ENCODE measurements around the gene AGTPBP1.
"Not testable (repeated sequence)": the region's sequence is repeated elsewhere in the genome, so short reads cannot be mapped to it uniquely, and the experiment has no call there.

AGTPBP1 gene

GRCh38 chr9:85741875-85742596, at the start of gene AGTPBP1:
Gene AGTPBP1, minus strand, starts transcription at chr9:85741954. Its CDS starts 29,421 bp downstream, at chr9:85712533.
- peak; percentile 96 to 97 for DNase-seq

- DNase-seq: not testable (repeated sequence)
Observed at GRCh38 chr9:85786116-85786515, 44.4 kb upstream of the AGTPBP1 start.

GRCh38 chr9:85773844-85774243, 32.1 kb upstream of the AGTPBP1 start:
- not testable (repeated sequence) for DNase-seq

GRCh38 chr9:85761802-85762201, 20.0 kb upstream of the AGTPBP1 start:
- DNase-seq: not testable (repeated sequence)

- not testable (repeated sequence) for DNase-seq
Observed at GRCh38 chr9:85757716-85758115, 16.0 kb upstream of the AGTPBP1 start.

GRCh38 chr9:85756216-85756615, 14.5 kb upstream of the AGTPBP1 start:
- DNase-seq: not testable (repeated sequence)

GRCh38 chr9:85746309-85746708, 4.6 kb upstream of the AGTPBP1 start:
- DNase-seq: no peak

GRCh38 chr9:85745203-85745602, 3.4 kb upstream of the AGTPBP1 start:
- no peak for DNase-seq

- no peak for DNase-seq
Observed at GRCh38 chr9:85744480-85744879, 2.7 kb upstream of the AGTPBP1 start.

- DNase-seq: peak in 1 of 2 donors; percentile 4
Observed at GRCh38 chr9:85743275-85744128, 1.7 kb upstream of the AGTPBP1 start.

- no peak for DNase-seq
Observed at GRCh38 chr9:85742597-85742936, 813 bp upstream of the AGTPBP1 start.

- peak; percentile 30 to 46 for DNase-seq
Observed at GRCh38 chr9:85741095-85741874, 469 bp downstream of the AGTPBP1 start.

GRCh38 chr9:85740787-85741094, 1.0 kb downstream of the AGTPBP1 start:
- no peak for DNase-seq

GRCh38 chr9:85738509-85738908, 3.2 kb downstream of the AGTPBP1 start:
- no peak for DNase-seq

GRCh38 chr9:85737671-85738070, 4.1 kb downstream of the AGTPBP1 start:
- no peak for DNase-seq

GRCh38 chr9:85730916-85731630, 10.7 kb downstream of the AGTPBP1 start:
- no peak for DNase-seq

GRCh38 chr9:85729882-85730281, 11.9 kb downstream of the AGTPBP1 start:
- no peak for DNase-seq

- no peak for DNase-seq
Observed at GRCh38 chr9:85727500-85727899, 14.3 kb downstream of the AGTPBP1 start.

- DNase-seq: no peak
Observed at GRCh38 chr9:85726737-85727136, 15.0 kb downstream of the AGTPBP1 start.

- DNase-seq: peak; percentile 15 to 29
Observed at GRCh38 chr9:85723215-85723614, 18.5 kb downstream of the AGTPBP1 start.

GRCh38 chr9:85719411-85719810, 22.3 kb downstream of the AGTPBP1 start:
- not testable (repeated sequence) for DNase-seq

- not testable (repeated sequence) for DNase-seq
Observed at GRCh38 chr9:85717818-85718217, 23.9 kb downstream of the AGTPBP1 start.

GRCh38 chr9:85717220-85717619, 24.5 kb downstream of the AGTPBP1 start:
- DNase-seq: no peak
